ENCODE results near the gene DPP10.
A peak's percentile ranks its signal among the peaks of the same experiment; 100 is the strongest.
"Not testable (repeated sequence)": the region's sequence is repeated elsewhere in the genome, so short reads cannot be mapped to it uniquely, and the experiment has no call there.

Gene DPP10

DNA sequence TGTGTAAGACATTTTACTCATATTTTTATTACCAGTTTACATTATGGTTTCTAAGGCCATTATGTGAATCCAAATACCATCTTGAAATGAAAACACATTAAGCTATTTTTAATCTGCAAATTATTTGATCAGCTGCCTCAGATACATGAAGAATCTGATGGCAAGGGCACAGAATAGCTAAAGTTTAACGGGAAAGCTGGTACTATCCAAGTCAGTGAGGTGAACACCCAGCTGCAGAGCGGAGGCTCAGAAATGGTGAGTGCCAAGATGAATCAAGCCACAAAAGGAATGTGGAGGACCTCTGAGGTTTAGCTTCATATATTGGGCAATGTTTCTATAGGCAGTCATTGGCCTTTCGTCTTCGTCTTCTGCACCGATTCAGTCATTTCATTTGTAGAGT lies 75.1 kb downstream of the DPP10 start:
- DNase-seq, result no peak

DNA sequence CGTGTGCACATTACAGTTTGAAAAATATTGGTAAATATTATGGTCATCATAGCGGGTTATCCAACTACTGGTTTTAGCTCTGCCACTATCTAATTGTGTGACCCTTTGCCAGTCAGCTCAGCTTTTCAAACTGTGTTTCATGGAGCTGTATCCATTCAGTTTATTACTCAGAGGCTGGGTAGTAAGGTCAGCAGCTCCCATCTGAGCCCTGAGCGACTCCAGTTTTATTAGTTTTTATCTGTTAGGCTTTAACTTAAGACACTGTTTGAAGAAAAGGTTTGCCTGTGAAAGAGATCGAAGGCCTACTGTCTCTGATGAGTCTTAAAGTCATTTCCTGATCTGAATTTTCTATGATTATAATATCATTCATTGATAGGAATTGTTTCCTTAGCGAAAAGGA lies 76.3 kb downstream of the DPP10 start:
- DNase-seq, result no peak

DNA sequence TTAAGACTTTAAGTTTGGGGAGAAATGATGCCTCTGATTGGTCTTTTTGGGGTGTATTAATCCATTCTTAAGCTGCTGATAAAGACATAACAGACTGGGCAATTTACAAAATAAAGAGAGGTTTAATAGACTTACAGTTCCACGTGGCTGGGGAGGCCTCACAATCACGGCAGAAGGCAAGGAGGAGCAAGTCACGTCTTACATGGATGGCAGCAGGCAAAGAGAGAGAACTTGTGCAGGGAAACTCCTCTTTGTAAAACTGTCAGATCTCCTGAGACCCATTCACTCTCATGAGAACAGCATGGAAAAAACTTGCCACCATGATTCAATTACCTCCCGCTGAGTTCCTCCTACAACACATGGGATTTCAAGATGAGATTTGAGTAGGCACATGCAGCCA lies 80.2 kb downstream of the DPP10 start:
- not testable (repeated sequence) for DNase-seq

DNA sequence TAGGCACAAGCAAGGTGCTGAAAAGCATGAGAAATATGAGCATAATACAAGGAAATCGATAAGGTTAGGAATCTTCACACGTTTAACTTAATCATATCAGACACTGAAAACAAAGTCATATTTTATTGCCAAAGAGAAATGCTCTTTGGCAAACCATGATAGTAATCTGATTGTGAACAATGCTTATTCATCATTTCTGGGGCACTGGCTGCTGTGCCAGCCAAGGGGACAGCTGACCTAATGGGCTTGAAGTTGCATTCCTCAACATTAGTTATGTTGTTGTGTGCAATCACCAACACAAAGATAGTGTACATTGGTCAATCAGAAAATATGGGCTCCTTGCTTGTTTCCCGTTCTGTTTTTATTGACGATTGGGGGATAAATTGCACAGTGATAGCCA lies 83.5 kb downstream of the DPP10 start:
- DNase-seq, result no peak

DNA sequence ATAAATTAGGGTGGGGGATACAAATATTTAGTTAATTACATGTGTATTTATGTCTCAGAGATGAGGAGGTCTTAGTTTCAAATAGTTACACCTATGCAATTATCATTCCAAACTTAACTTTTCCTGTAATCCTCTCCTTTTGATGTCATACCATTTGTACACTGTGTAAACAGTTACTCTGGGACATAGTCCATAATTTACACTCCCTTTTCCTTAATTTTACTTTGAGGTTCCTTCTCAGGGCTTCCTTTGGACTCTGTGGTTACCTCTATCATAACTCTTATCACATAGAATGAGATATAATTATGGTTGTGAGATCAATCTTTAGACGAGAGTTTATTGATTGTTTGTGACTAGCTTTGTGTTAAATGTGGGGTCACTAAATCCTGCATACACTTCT lies 84.4 kb downstream of the DPP10 start:
- no peak for DNase-seq

DNA sequence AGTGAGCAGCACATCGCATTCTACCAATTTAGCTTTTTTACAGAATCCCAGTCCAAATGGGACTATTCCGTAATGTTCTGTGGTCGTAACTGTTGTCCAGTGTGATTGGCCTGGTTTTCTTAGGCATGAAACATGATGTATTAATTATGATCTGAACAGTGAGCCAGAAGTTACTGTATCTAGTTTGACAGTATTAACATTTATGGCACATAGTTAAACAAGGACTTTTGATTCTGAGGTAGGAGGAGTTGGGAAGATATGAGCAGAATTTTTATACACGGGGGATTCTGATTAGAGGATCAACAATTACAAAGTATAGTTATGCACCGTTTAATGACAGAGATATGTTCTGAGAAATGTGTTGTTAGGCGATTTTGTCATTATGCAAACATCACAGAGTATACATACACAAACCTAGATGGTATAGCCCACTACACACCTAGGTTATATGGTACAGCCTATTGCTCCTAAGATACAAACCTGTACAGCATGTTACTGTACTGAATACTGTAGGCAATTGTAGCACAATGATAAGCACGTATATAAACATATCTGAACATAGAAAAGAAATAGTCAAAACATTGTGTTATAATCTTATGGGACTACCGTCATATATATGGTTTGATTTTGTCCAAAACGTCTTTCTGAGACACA lies 85.0 kb downstream of the DPP10 start:
- no peak for DNase-seq

DNA sequence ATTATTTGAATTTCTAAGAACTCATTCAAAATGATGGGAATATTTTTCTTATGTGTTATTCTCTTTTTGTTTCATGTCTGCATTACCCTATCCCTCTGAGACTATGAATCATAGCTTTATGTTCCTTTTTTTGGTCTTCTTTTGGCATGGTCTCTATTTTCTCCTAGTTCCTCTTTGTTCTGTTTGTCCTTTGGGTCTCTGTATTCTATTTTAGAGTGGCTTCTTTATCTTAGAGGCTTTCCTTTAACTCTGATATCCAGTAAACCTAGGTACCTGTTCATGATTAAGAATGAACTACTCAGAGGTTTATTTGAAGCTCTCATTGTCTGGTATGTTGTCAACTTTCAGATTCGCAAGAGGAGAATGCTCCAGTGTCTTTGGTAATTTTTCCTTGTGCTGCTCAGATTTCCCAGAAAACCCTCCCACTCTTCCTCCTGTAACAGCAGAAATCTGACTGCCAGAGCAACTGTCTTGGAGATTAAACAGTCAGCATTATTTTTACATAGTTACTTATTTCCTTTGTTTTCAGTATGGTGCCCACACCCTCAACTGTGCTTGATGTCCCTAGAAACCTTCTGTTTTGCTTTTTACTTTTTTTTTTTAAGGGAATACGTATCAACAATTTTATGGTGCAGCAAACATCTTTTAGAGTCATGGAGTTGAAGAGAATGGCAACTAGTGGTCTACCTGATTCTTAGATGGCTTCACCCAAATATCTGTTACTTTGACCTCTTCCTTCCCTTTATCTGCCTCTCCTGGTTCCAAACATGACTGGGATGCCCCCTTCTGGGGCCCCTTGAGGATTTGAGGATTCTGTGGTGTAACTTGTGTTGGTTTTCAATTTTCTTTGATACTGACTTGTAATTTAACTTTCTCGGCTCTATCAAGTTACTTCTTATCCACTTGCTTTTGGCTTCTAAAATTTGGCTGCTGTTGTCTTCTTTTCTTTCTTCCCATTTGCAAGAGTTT lies 92.0 kb downstream of the DPP10 start:
- peak; percentile 70 to 84 for DNase-seq

DNA sequence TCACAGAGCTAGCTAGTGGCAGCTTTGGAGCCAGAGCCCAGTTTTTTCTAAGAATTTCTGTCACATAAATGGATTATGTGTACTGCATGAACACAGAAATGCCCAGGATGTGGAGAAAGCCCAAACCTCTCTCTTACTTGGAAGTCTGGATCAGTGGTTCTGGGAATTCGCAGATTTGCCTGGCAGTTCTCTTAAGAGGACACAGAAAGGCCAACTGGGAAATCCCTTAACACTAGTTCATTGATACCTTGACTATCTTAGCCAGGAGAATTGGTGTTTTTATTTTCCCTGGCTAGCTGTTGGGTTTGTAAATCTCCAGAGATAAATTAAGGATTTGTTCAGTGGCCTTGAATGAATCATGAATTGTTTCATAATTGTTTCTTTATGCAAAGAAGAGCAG lies 95.3 kb downstream of the DPP10 start:
- DNase-seq, result no peak

DNA sequence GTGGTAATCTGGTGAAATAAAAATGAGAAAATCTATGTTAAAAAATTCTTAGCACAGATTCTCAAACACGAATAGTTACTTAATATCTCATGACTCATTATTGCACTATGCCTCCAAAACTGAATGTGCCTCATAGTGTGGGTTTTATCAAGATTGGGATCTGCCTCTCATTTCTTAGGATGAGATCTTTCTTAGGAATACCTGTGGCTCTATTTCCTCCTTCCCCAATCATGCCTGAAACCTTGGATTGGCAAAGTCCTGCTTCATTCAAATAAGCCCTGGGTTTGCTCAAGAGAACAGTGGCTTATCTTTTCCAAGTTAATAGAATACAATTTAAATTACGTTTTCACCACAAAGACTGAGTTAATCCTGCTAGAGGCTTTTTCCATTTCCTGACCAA lies 100.3 kb downstream of the DPP10 start:
- no peak for DNase-seq

DNA sequence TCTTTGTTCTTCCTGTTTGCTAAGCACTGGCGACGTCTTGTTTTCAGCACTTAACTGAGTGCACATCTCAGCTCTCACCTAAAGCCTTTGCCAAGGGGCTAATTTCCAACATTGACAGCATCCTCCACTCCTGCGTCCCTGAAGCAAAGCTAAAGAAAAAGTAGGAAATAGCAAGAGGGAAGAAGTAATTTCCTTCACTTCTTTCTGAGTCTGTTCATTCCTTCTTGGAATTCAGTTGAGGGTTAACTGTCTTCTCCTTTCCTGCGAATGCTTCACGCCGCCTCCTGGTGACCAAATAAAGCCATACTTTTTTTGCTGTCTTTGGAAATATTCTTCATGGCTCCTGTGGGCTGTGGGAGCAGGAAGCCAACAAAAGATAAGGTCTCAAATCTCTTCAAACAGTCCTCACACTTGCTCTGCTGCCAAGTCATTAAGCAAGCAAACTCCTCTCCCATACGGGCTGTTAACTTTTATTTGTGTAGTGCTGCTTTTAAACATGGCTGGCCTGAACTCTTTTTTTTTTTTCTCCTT lies 100.9 kb downstream of the DPP10 start:
- no peak for DNase-seq

DNA sequence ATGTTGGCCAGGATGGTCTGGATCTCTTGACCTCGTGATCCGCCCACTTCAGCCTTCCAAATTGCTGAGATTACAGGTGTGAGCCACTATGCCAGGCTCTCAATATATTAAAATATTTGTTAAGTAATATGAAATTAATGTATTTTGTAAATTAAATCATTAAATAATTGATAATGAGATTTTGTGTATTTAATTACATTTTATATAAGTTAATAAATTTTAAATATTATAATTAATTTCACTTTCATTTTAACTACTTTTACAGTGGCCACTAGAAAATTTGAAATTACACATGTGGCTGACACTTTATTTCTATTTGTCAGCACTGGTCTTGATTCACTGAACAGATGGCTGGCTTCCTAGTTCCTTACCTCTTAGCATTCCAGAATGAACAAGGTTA lies 102.6 kb downstream of the DPP10 start:
- no peak for DNase-seq

DNA sequence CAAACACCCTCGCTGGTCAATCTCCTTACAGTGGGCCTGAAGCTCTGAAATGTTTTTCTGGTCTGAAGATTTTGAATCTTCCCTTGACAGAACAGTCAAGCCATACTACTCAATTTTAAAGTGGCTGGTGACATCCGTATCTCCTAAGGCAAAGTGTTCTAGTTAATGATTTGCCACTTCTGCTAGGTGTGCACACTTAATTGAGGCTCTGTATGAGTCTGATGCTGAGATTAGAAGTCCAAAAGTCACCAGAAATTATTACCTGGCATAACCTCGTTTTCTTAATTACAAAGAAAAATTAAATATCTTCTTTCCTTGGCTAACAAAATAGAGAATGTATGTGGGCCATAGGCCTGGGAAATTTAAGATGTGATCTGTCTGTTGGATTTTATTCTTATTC lies 104.1 kb downstream of the DPP10 start:
- DNase-seq, result no peak

DNA sequence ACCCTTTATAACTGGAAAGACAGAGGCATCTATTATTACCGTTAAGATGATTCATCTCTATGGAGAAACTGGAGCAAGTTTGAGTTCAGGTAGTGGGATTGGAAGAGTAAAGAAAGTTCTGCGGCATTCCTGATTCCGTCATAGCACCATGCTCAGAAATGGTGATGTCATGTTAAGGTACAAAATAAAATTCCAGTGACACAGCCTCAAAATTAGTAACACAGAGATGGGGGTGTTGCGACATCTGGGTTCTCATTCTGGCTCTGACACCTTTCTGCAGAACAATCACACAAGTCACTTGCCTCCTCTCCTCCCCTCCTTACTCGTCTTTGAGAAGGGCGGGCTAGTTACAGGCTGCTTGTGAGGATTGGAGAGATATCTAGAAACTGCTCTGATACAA lies 105.7 kb downstream of the DPP10 start:
- DNase-seq, result no peak

DNA sequence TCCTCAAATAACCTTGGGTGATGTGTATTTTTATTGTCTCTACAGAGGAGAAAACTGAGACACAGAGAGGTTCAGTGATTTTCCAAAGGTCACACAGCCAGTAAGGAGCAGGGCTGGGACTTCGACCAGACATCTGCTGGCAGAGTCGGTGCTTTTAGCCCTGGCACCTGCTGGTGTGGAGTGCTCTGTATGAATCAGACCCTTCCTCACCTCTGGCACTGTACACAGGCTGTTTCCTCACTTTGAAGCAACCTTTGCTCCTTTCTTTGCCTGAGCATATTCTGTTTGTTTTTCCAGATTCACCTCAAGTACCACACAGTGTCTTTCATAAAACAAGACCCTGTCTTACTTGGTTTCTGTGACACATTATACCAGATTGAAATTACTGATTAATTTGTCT lies 107.9 kb downstream of the DPP10 start:
- no peak for DNase-seq

DNA sequence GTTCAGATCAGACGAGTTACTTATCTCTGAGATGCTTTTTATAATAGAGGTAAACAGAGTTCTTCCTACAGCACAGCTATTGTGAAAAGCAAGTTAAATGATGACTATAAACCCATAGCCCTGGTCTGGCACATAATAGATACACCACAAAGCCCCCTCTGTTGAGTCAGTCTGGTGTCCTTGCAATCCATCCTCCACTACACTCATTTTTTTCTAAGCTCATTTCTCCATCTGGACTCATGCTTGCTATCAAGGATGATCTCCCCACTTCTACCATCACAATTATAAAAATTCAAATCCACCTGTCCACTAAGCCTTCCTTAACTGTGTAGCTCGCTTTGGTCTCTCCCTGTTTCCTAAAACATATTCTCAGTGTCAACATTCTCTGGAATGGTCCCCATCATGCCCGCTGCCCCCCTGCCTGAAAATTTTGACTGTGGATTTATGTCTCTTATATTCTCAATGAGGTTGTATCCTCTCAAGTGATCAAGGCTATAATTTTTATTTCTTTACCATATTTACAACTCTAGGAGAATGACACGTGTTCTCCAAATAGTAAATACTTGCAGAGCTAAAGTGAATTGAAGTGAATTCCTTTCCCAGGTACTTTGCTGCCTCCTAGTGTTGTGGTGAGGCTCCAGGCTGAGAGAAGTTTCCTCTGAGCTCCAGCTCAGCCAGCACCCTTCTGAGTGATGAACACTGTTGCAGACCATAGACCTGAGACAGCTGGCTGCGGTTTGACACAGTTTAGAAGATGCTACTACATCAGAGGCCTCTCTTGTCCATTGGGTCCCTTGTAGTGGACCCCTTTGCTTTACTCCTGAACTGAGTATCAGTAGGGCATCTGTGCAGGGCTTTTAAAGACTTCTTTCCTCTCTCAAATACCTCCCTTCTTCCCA lies 108.7 kb downstream of the DPP10 start:
- peak; percentile 58 to 60 for DNase-seq

DNA sequence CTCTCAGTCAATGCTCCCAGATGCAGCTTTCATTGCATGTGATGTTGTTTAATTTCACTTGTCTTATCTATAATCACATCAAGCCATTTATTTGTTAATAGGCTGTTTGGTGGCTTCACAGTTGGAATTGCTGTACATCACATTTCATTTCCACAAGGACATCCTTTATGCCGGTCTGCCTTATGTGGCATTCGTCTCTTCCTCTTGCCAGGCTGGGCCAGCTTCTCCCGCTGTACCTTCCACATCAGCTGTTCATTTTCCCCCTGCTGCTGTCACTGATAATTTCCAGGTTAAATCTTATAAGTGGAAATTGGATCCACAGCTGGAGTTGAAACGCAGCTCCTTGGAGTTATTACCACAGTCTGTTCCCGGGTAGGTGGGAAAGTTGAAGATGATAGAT lies 110.6 kb downstream of the DPP10 start:
- DNase-seq, result no peak

DNA sequence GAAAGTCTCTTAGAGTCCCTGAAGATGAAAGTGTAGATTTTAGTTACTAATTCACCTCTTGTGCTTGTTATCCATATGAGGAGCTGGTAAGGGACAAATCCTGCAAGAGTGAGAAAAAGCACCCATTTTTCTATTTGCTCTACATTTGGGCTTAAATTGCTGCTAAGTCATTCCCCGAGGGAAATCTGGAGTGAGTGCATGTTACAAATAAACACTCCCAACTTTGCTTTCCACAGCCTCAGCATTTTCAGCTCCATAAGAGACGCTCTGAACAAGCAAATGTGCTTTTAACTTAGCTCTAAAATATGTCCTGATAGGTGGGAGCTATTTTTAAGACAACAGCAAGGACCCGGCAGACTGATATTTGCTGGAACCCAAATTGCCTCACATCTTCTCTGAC lies 126.7 kb downstream of the DPP10 start:
- DNase-seq, result no peak

DNA sequence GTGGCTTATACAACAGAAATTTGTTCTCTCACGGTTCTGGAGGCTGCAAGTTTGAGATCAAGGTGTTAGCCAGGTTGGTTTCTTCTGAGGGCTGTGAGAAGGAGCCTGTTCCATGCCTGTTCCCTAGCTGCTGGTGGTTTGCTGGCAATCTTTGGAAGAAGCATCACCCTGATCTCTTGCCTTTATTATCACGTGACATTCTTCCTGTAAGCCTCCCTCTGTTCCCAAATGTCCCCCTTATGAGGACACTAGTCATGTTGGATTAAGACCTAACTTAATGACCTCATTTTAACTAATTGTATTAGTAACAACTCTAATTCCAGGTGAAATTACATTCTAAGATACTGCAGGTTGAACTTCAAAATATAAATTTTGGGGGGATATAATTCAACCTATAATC lies 135.2 kb downstream of the DPP10 start:
- DNase-seq, result no peak

DNA sequence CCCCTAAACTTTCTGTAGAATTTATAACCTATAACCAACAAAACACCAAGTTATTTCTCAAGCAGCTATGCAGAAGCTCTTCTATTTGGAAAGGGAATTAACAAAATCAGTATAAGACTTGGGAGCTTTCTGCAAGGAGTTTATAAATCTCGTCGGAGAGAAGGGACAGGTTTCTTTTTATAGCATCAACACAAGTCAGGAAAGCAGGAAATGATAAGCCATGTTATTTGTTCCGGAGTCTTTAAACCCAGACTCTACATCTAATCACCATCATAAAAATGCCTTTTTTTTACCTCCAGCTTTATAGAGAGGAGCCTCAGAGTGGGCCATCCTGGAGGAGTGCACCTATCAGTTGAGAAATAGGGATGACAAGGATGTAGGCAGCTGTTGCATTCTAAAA lies 137.1 kb downstream of the DPP10 start:
- no peak for DNase-seq

DNA sequence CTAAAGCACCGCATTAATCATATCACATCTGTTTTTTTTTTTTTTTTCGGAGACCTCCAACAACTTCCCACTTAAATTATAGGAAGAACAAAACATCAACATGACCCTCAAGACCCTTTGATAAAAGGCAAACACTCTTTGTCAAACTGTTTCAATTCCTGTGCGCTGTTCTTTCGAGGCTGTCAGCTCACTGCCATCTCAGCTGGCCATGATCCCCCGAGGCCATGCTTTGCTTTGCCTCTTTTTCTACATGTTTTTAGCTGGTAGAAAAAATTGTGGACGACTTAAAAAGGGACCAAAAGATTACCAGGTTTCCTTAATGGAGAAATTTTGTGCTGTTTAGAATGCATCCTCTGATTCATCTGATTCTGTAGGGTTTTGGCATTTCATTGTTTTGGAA lies 138.2 kb downstream of the DPP10 start:
- DNase-seq, result no peak

DNA sequence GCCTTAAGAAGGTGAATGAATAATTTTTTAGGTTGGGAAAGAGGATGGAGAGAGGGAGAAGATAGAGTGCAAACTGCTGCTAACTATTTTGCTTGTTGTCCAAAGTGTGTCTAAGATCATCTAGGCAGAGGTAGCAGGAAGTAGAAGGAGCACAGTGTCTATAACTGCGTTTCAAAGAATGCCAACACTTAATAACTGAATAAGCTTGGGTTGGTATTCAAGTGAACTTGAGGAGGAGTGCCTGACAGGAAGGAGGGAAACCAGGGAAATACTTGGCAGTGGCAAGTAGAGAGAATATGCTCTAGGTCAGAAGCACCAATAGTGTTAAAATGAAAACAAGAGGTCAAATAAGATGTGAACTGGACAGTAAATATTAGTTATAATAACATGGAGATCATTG lies 155.9 kb downstream of the DPP10 start:
- DNase-seq, result no peak

DNA sequence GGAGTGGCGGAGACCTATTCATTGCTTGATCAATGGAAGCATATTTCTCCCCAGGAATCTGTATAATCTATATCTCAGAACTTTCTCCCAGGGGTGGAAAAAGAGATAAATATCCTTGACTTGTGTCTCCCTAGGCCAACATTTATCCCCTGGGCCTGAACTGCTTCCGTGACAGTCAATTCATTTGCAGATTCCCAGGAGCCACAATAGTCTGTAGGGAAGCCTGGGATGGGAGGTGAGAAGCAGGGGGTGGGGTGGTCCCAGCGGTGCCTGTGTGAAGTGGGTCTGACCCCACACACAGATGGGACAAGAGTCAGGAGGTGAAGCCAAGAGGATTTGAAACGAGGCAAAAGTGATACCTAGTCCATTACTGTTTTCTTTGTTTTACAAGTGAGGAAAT lies 166.8 kb downstream of the DPP10 start:
- no peak for DNase-seq

DNA sequence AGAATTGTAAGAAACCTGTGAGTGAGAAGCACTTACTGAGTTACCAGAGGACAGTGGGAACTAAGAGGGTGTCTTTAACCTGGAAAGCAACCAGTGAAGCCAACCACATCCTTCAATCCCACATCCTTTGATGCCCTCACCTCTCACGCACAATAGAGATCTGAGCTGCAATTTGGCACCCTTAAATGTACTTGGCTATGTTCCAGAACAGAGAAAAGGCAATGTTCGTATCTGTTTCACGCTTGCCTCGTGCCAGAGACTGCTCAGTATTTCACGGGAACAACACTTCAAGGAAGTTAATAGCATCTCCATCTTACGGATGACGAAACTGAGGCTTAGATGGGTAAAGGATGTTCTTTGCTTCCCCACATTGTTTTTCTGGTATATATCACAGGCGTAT lies 167.4 kb downstream of the DPP10 start:
- DNase-seq, result no peak
